ENCODE results near the gene ZBTB9. TPM values are rescaled to one million over a fixed set of nuclear protein-coding genes. Genes with fewer than 3 reads are reported as not detected.
A peak's percentile ranks its signal among the peaks of the same experiment; 100 is the strongest.

The ZBTB9 gene
- total and polyA plus RNA-seq, 2 donors (not counting 1 experiment from before 2014, with no cell fraction given): 2.9 to 11.8 TPM

- no peak overlapping the region for H3K4me2 ChIP-seq (replicated peaks; ENCODE audit: low read depth, low read length, poor library complexity, severe bottlenecking)
- H3K4me3 ChIP-seq (ENCODE audit: control extremely low read depth in 1 of 5, extremely low read depth in 1 of 5, insufficient read depth in 1 of 5, low read depth in 2 of 5, low read length in 4 of 5): no peak overlapping the region
- no peaks in the 10 kb centered on the region for H3K9me3 Mint-ChIP-seq (ENCODE audit: insufficient read depth)
- intact Hi-C loops (cut with micrococcal nuclease): no loop called here
- no peaks in the 10 kb centered on the region for H3K27me3 ChIP-seq (replicated peaks in 1 of 4; ENCODE audit: control extremely low read depth in 1 of 4, control insufficient read depth in 3 of 4, insufficient read depth in 4 of 4, low read length in 3 of 4)
- WGBS (ENCODE audit: insufficient coverage): over 99% methylated on average over 12 of the region's 12 CpGs
- H4K20me1 ChIP-seq (ENCODE audit: control insufficient read depth, insufficient read depth, low read length, poor library complexity, severe bottlenecking): peaks cover 4% of the 10 kb centered on the region
- ChIA-PET CTCF (no interaction called here), POLR2A (no interaction called here)
- no peak overlapping the region for H3K27ac ChIP-seq (ENCODE audit: low read length in 2 of 2)
- H3K4me1 ChIP-seq (ENCODE audit: control insufficient read depth in 2 of 2, insufficient read depth in 2 of 2, low read length in 2 of 2): peaks cover 12 to 21% of the 10 kb centered on the region in 2 donors
- no peaks in the 10 kb centered on the region for H3K9me3 ChIP-seq (ENCODE audit: control extremely low read depth in 1 of 3, control insufficient read depth in 2 of 3, insufficient read depth in 1 of 3, low read length in 2 of 3)
- peak overlapping the region; percentile 64 for H3K4me3 Mint-ChIP-seq
- H3K36me3 ChIP-seq (replicated peaks in 1 of 2; ENCODE audit: control extremely low read depth in 1 of 2, control insufficient read depth in 1 of 2, extremely low read depth in 1 of 2, insufficient read depth in 2 of 2, low read length in 1 of 2): peaks cover 0 to 3% of the 10 kb centered on the region in 2 experiments
- H3K27ac Mint-ChIP-seq: no peak overlapping the region
- H3K27me3 Mint-ChIP-seq: no peaks in the 10 kb centered on the region
- H3K9ac ChIP-seq (ENCODE audit: low read length): no peak overlapping the region
- no peak for ATAC-seq (ENCODE audit: low read depth)
- peaks cover 40% of the 10 kb centered on the region for H3K79me2 ChIP-seq (ENCODE audit: control insufficient read depth, insufficient read depth, low read length)
- no peak for TF ChIP-seq CTCF (IDR thresholded peaks at IDR 0.05)
- TF ChIP-seq EZH2 (IDR thresholded peaks at IDR 0.05; ENCODE audit: borderline replicate concordance, insufficient read depth, low read depth, low read length, poor library complexity, severe bottlenecking): no peak
- no peak for DNase-seq
- peaks cover 32% of the 10 kb centered on the region for H3K4me1 Mint-ChIP-seq
- H2AFZ ChIP-seq (ENCODE audit: insufficient read depth, low read depth, low read length, poor library complexity, severe bottlenecking): no peak overlapping the region
Measured at GRCh38 chr6:33456156-33456555, 1.8 kb downstream of the ZBTB9 start.

GRCh38 chr6:33458676-33459075 lies 4.3 kb downstream of the ZBTB9 start:
- no peak for ATAC-seq (ENCODE audit: low read depth)
- WGBS (ENCODE audit: insufficient coverage): 85% methylated on average over 2 of the region's 3 CpGs
- CTCF ChIA-PET: no interaction called here

More at GRCh38 chr6:33458676-33459075, 4.3 kb downstream of the ZBTB9 start:
- Histone ChIP-seq H3K4me2 (replicated peaks; ENCODE audit: low read depth, low read length, poor library complexity, severe bottlenecking) (no peak overlapping the region), H3K4me3 (ENCODE audit: control extremely low read depth in 1 of 5, extremely low read depth in 1 of 5, insufficient read depth in 1 of 5, low read depth in 2 of 5, low read length in 4 of 5) (no peak overlapping the region), H4K20me1 (ENCODE audit: control insufficient read depth, insufficient read depth, low read length, poor library complexity, severe bottlenecking) (peaks cover under 1% of the 10 kb centered on the region), H3K27ac (ENCODE audit: low read length in 2 of 2) (no peak overlapping the region), H3K9ac (ENCODE audit: low read length) (no peak overlapping the region), H3K9me3 (ENCODE audit: control extremely low read depth in 1 of 3, control insufficient read depth in 2 of 3, insufficient read depth in 1 of 3, low read length in 2 of 3) (no peaks in the 10 kb centered on the region), H3K4me1 (ENCODE audit: control insufficient read depth in 2 of 2, insufficient read depth in 2 of 2, low read length in 2 of 2) (peaks cover 8 to 11% of the 10 kb centered on the region in 2 donors), H3K27me3 (replicated peaks in 1 of 4; ENCODE audit: control extremely low read depth in 1 of 4, control insufficient read depth in 3 of 4, insufficient read depth in 4 of 4, low read length in 3 of 4) (peaks cover 0 to 2% (median 0%) of the 10 kb centered on the region in 4 experiments), H3K79me2 (ENCODE audit: control insufficient read depth, insufficient read depth, low read length) (peaks cover 29% of the 10 kb centered on the region), H3K36me3 (replicated peaks in 1 of 2; ENCODE audit: control extremely low read depth in 1 of 2, control insufficient read depth in 1 of 2, extremely low read depth in 1 of 2, insufficient read depth in 2 of 2, low read length in 1 of 2) (peaks cover 0 to 3% of the 10 kb centered on the region in 2 experiments), H2AFZ (ENCODE audit: insufficient read depth, low read depth, low read length, poor library complexity, severe bottlenecking) (no peak overlapping the region)
- peaks cover 24% of the 10 kb centered on the region for H3K4me1 Mint-ChIP-seq
- H3K4me3 Mint-ChIP-seq: no peak overlapping the region
- no peaks in the 10 kb centered on the region for H3K9me3 Mint-ChIP-seq (ENCODE audit: insufficient read depth)
- intact Hi-C loops (cut with micrococcal nuclease): no loop called here
- POLR2A ChIA-PET: no interaction called here
- no peaks in the 10 kb centered on the region for H3K27me3 Mint-ChIP-seq
- TF ChIP-seq CTCF (IDR thresholded peaks at IDR 0.05) (no peak), EZH2 (IDR thresholded peaks at IDR 0.05; ENCODE audit: borderline replicate concordance, insufficient read depth, low read depth, low read length, poor library complexity, severe bottlenecking) (no peak)
- DNase-seq: no peak
- H3K27ac Mint-ChIP-seq: no peak overlapping the region

Data from B cell (primary cell).